ENCODE data around the gene ZNF662. TPM values are rescaled to one million over a fixed set of nuclear protein-coding genes. Genes with fewer than 3 reads are reported as not detected.
"Not testable (repeated sequence)": the region's sequence is repeated elsewhere in the genome, so short reads cannot be mapped to it uniquely, and the experiment has no call there.

ZNF662 gene
- polyA plus RNA-seq (ENCODE audit: insufficient read length in 4 of 4) = 10 to 100 TPM; 23.5 to 37.7 (median 29.7) TPM

GRCh38 chr3:42906070-42906847, at the start of gene ZNF662:
Gene ZNF662, plus strand, starts transcription at chr3:42906142. Its CDS starts 1,973 bp downstream, at chr3:42908115.
- peak in 3 of 4 donors; percentile 39 to 54 (median 44) for DNase-seq (ENCODE audit: low read depth in 4 of 4, low spot score in 3 of 4)

- no peak for DNase-seq (ENCODE audit: low read depth in 4 of 4, low spot score in 3 of 4)
These were observed 49.4 kb upstream of the ZNF662 start for GRCh38 chr3:42856544-42856943.

GRCh38 chr3:42864321-42864950, 41.5 kb upstream of the ZNF662 start:
- no peak for DNase-seq (ENCODE audit: low read depth in 4 of 4, low spot score in 3 of 4)

GRCh38 chr3:42865256-42865655, 40.7 kb upstream of the ZNF662 start:
- no peak for DNase-seq (ENCODE audit: low read depth in 4 of 4, low spot score in 3 of 4)

GRCh38 chr3:42867138-42867537, 38.8 kb upstream of the ZNF662 start:
- DNase-seq (ENCODE audit: low read depth in 4 of 4, low spot score in 3 of 4) = no peak

GRCh38 chr3:42868841-42869240, 37.1 kb upstream of the ZNF662 start:
- DNase-seq (ENCODE audit: low read depth in 4 of 4, low spot score in 3 of 4) = no peak

- no peak for DNase-seq (ENCODE audit: low read depth in 4 of 4, low spot score in 3 of 4)
These were observed 34.2 kb upstream of the ZNF662 start for GRCh38 chr3:42871592-42872196.

GRCh38 chr3:42872718-42873117, 33.2 kb upstream of the ZNF662 start:
- DNase-seq (ENCODE audit: low read depth in 4 of 4, low spot score in 3 of 4) = no peak

GRCh38 chr3:42873221-42873982, 32.5 kb upstream of the ZNF662 start:
- no peak for DNase-seq (ENCODE audit: low read depth in 4 of 4, low spot score in 3 of 4)

- DNase-seq (ENCODE audit: low read depth in 4 of 4, low spot score in 3 of 4) = no peak
These were observed 31.2 kb upstream of the ZNF662 start for GRCh38 chr3:42874749-42875148.

GRCh38 chr3:42875325-42876151, 30.4 kb upstream of the ZNF662 start, which contains the start of gene CYP8B1:
Gene CYP8B1, minus strand, starts transcription at chr3:42875879. Its CDS starts 63 bp downstream, at chr3:42875816.
- no peak for DNase-seq (ENCODE audit: low read depth in 4 of 4, low spot score in 3 of 4)

- DNase-seq (ENCODE audit: low read depth in 4 of 4, low spot score in 3 of 4) = no peak
These were observed 29.5 kb upstream of the ZNF662 start for GRCh38 chr3:42876401-42876800.

- DNase-seq (ENCODE audit: low read depth in 4 of 4, low spot score in 3 of 4) = no peak
These were observed 28.8 kb upstream of the ZNF662 start for GRCh38 chr3:42876940-42877720.

- DNase-seq (ENCODE audit: low read depth in 4 of 4, low spot score in 3 of 4) = no peak
These were observed 28.1 kb upstream of the ZNF662 start for GRCh38 chr3:42877881-42878280.

GRCh38 chr3:42880183-42880582, 25.8 kb upstream of the ZNF662 start:
- no peak for DNase-seq (ENCODE audit: low read depth in 4 of 4, low spot score in 3 of 4)

GRCh38 chr3:42880601-42881451, 25.1 kb upstream of the ZNF662 start:
- DNase-seq (ENCODE audit: low read depth in 4 of 4, low spot score in 3 of 4) = peak; percentile 52 to 65 (median 60)

GRCh38 chr3:42883251-42883930, 22.6 kb upstream of the ZNF662 start:
- not testable (repeated sequence) for DNase-seq (ENCODE audit: low read depth in 4 of 4, low spot score in 3 of 4)

- DNase-seq (ENCODE audit: low read depth in 4 of 4, low spot score in 3 of 4) = no peak
These were observed 21.6 kb upstream of the ZNF662 start for GRCh38 chr3:42884324-42884723.
